ENCODE results near the gene DNAJC1.

Gene DNAJC1

GRCh38 chr10:21757185-21757901, 246.2 kb downstream of the DNAJC1 start:
- no peak for DNase-seq

DNA sequence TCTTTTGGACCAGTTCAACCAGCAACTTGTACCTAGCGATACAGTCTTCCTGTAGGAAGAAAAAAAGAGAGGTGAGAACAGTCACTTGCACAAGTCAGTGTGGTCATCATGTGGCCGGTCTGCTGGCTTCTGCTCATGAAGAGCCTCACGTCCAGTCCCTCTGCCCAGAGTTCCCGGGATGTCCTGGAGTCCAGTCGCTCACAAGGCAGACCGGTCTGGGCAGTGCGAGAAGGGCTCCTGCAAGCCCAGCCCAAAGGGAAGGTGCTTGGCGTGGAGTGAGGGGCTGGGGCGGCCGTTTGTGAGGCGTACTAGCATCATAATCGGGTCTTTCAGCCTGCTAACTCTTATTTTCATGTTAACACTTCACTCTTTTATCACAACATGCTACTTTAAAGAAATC, 246.8 kb downstream of the DNAJC1 start:
- DNase-seq = no peak

GRCh38 chr10:21754410-21755011, 249.0 kb downstream of the DNAJC1 start:
- no peak for DNase-seq

DNA sequence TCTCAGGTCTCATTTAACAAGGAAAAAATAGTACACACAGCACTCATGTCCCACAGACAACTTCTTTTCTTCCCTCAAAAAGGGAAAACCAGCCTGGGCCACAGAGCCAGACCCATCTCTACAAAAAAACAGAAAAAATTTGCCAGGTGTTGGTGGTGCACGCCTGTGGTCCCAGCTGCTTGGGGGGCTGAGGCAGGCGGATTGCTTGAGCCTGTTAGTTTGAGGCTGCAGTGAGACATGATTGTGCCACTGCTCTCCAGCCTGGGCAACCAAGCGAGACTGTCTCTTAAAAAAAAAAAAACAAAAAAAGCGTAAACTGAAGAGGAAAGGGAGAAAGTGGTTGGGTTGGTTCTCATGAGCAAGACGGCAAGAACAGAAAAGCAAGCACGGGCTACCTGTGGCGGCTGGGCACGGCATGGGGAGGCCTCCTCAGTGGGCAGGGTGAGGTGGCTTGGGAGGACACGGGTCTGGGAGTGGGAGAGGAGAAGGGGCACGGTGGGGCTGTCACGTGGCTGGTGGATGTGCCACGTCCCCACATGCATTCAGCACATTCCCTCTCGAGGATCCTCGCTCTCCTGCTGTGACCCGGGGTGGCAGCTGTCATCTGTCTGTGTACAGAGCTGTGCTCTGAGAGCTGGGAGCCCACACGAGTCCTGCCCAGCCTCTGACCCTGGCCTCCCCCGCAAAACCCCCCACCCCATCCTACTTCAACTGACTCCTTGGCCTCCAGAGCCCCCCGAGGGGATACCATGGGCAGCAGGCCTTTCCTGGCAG, 249.8 kb downstream of the DNAJC1 start:
- DNase-seq = no peak

DNA sequence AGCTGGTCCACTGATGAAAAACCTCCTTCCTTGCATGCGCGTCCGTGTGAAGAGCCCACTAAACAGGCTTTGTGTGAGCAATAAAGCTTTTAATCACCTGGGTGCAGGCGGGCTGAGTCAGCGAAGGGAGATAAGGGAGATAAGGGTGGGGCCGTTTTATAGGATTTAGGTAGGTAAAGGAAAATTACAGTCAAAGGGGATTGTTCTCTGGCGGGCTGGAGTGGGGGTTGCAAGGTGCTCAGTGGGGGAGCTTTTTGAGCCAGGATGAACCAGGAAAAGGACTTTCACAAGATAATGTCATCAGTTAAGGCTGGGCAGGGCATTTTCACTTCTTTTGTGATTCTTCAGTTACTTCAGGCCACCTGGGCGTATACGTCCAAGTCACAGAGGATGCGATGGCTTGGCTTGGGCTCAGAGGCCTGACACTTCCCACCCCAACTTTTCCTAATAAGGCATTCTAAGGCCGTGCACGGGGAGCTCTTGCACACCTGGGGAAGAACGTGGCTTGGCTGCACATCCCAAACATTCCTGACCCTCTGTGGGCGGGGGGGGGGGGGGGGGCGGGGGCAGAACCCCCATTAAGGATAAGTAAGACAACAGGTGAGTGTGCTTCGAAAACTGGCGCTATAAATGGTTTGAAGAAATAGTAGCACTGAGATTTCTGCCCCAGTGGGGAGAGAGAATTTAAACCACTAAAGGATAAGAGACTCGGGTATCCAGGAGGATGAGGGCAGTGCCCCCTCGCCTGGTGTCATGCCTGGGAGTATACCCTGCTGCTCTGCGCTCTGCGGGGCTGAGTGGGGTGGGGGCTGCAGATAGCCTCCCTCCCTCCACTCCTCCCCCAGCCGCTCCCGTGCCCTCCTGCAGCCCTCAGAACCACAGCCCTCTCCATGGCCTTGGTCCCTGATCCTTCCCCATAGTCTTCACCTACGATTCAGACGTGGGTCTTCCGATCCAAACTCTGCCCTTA, 251.9 kb downstream of the DNAJC1 start:
- no peak for DNase-seq

DNA sequence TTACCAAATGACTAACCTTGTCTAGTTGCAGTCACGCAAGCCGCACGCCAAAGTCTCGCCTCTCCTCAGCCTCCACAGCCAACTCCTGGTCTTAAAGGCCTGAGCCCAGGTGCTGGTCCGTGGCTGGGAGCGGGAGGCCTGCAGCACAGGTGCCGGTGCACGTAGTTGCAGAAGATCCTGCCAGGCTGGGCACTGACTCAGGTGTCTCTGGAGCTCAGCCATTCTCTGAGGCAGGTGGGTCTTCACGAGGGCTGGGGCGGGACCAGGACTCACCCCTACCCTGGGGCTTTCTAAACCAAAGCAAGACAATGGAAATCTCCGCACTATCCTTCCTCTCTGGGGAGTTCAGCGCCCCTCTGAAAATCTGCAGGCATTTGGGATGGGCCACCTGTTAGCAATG, 253.1 kb downstream of the DNAJC1 start:
- no peak for DNase-seq

GRCh38 chr10:21749788-21750187, 253.7 kb downstream of the DNAJC1 start:
- DNase-seq = no peak

DNA sequence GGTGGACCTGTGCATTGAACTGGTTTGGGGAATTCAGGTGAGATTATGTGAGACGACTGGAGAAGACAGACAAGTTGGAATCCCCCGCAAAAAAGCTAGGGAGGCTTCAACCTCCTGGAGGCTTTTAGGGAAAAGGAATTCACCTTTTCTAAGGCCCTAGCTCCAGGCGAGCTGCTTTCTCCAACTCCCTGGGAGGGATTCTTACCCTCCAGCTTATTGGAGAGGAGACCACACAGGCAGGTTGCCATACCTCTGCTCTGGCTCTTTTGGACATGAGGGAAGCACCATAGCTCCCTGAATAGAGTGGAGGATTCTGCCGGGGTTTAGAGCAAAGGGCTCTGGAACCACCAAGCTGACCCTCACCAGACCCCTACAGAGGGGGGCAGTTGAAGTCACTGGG, 255.7 kb downstream of the DNAJC1 start:
- DNase-seq = no peak

GRCh38 chr10:21746118-21746517, 257.4 kb downstream of the DNAJC1 start:
- no peak for DNase-seq

DNA sequence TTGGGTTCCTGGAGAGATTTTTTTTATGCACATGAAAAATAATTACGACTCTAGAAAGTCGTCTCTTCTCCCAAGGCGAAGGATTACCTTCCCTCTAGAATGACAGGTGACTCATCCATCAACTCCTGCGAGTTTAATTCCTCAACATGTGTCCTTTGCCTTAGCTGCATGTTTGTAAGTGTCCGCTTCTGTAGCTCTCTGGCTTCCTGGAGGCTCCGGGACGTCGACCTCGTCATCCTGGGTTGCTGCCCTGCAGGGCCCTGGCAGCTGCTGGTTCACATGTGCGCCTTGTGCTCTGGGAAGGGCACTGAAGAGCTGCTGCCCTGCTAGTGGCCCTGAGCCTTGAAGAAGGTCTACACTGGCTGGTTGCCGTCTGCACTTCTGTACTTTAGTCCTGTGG, 259.3 kb downstream of the DNAJC1 start:
- no peak for DNase-seq

GRCh38 chr10:21742740-21743412, 260.7 kb downstream of the DNAJC1 start:
- DNase-seq = no peak

DNA sequence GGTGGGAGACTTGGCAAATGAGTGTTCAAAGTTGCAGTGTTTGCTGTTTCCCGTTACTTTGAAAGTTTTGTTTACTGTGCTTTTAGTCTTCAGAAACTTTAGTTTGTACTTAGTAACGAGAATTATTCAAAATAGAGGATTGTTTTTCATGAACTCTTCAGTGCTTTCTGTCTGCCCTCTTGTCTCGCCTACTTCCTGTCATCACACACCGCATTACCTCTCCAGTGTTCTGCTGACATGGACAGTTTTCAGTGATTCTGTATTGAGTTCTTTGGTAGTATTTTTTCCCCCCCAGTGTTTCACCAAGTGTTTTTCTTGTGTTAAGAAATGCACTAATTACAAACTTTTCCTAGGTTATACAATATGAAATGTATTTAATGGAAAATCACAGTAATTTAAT, 262.5 kb downstream of the DNAJC1 start:
- DNase-seq = no peak

- DNase-seq = no peak
Measured at GRCh38 chr10:21737106-21737505, 266.4 kb downstream of the DNAJC1 start.

DNA sequence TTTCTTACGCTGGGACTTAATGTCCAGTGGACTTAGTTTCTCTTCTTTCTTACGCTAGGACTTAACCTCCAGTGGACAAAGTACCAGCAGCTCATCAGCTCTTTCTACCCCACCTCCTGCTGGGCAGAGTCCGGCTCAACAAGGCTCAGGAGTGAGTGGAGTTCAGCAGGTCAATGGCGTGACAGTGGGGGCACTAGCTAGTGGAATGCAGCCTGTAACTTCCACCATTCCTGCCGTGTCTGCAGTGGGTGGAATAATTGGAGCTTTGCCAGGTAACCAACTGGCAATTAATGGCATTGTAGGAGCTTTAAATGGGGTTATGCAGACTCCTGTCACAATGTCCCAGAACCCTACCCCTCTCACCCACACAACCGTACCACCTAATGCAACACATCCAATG, 269.8 kb downstream of the DNAJC1 start:
- DNase-seq = no peak

GRCh38 chr10:21732067-21732772, 271.3 kb downstream of the DNAJC1 start:
- peak; percentile 20 to 39 for DNase-seq

GRCh38 chr10:21728618-21729017, 274.9 kb downstream of the DNAJC1 start:
- DNase-seq = no peak

- no peak for DNase-seq
Measured at GRCh38 chr10:21727452-21728168, 275.9 kb downstream of the DNAJC1 start.

DNA sequence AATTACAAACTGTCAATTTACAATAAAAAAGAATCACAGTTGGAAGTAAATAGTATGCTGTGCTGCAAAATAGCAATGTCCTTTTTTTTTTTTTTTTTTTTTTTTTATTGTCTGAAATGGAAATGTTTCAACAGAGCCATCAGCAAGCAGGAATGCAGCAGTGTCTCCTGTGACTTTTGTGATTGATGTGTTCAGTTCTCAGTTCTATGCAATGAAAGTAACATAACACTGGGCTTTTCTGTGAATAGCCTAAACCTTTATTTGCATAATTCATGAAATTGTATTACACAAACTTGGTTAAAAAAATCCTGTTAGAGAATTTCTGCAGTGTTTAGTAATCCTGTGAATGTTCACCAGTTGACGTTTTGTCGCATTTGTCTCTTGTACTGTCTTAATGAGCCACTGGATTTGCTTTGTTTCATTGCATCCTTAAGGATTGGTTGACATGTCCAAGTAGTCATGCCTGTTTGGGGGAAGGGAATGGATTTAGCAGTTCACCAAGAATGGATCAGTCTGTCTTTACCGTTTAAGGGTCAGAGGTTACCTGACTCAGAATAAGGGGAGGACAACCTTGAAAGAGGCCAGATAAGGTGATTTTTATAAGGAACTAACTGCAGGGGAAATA, 276.8 kb downstream of the DNAJC1 start:
- no peak for DNase-seq

- DNase-seq = peak; percentile 55 to 76
Measured at GRCh38 chr10:21724687-21725367, 278.7 kb downstream of the DNAJC1 start.

Measured in inflammatory macrophage (primary cell).